Skeletal muscle tissue (tissue), 4 donors: ENCODE results near the gene ZP2. TPM values are rescaled to one million over a fixed set of nuclear protein-coding genes. Genes with fewer than 3 reads are reported as not detected.

Experiments used
- H3K27ac ChIP-seq: one replicate; pipeline ENCODE4 v1.7.0; 2013; ENCODE audit warnings: mild to moderate bottlenecking, low read depth, low read length, inconsistent platforms
- H3K27me3 ChIP-seq, 3 donors: one replicate each; pipeline ENCODE4 v1.7.0; 2013; ENCODE audit warnings: low read length in 3 of 3; ENCODE audit not compliant: control insufficient read depth in 3 of 3, insufficient read depth in 3 of 3
- H3K36me3 ChIP-seq, 3 donors: one replicate each; pipeline ENCODE4 v1.7.0; 2013; ENCODE audit warnings: low read length in 3 of 3; ENCODE audit not compliant: control insufficient read depth in 3 of 3, insufficient read depth in 3 of 3
- H3K4me1 ChIP-seq, 3 donors: one replicate each; pipeline ENCODE4 v1.7.0; 2013; ENCODE audit warnings: low read length in 3 of 3, mild to moderate bottlenecking in 3 of 3; ENCODE audit not compliant: control insufficient read depth in 3 of 3, insufficient read depth in 3 of 3
- H3K4me3 ChIP-seq, 3 donors: one replicate each; pipeline ENCODE4 v1.7.0; 2013; ENCODE audit warnings: low read length in 3 of 3
- H3K9ac ChIP-seq, 3 donors: one replicate each; pipeline ENCODE4 v1.7.0; 2013; ENCODE audit warnings: low read length in 3 of 3, mild to moderate bottlenecking in 3 of 3, moderate library complexity in 2 of 3, low read depth in 1 of 3
- H3K9me3 ChIP-seq, 3 donors: one replicate each; pipeline ENCODE4 v1.7.0; 2013; ENCODE audit warnings: low read length in 3 of 3; ENCODE audit not compliant: control insufficient read depth in 3 of 3
- total RNA-seq: library from RNA; depleted of rRNA; stranded (reverse); fragments of >200 nt; gene quantifications from one replicate; pipeline ENCODE4 v1.2.3, GENCODE V29; 2014
- donor health status: Osteomylitis.

Gene ZP2
- total RNA-seq, 1 donor from 2014 or later, result 0.52 TPM

- H3K27ac ChIP-seq, result no peak overlapping the region
- H3K9ac ChIP-seq, result no peak overlapping the region
- H3K4me3 ChIP-seq, result no peak overlapping the region
- H3K4me1 ChIP-seq, result no peaks in the 10 kb centered on the region
- H3K36me3 ChIP-seq, result no peaks in the 10 kb centered on the region
- H3K27me3 ChIP-seq, result peaks cover 0 to 5% (median 0%) of the 10 kb centered on the region in 3 donors
- no peaks in the 10 kb centered on the region for H3K9me3 ChIP-seq
Observed at GRCh38 chr16:21235199-21235585, 23.8 kb upstream of the ZP2 start.

GRCh38 chr16:21233521-21234150 lies 22.3 kb upstream of the ZP2 start, which contains the start of gene ANKS4B:
ANKS4B (plus strand) TSS chr16:21233699; CDS start chr16:21233738, 39 bp downstream.
- Histone ChIP-seq H3K4me3 (no peak within 1 kb of the TSS), H3K27ac (no peak within 1 kb of the TSS), H3K36me3 (no peaks in the 10 kb centered on the region), H3K9ac (no peak within 1 kb of the TSS), H3K27me3 (peaks cover 0 to 5% (median 0%) of the 10 kb centered on the region in 3 donors), H3K9me3 (no peaks in the 10 kb centered on the region), H3K4me1 (no peaks in the 10 kb centered on the region)

- no peak overlapping the region for H3K4me3 ChIP-seq
- H3K4me1 ChIP-seq, result no peaks in the 10 kb centered on the region
- H3K27ac ChIP-seq, result no peak overlapping the region
- H3K9me3 ChIP-seq, result no peaks in the 10 kb centered on the region
- no peak overlapping the region for H3K9ac ChIP-seq
- peaks cover 0 to 5% (median 0%) of the 10 kb centered on the region in 3 donors for H3K27me3 ChIP-seq
- no peaks in the 10 kb centered on the region for H3K36me3 ChIP-seq
Observed at GRCh38 chr16:21233045-21233520, 21.7 kb upstream of the ZP2 start.

GRCh38 chr16:21228361-21228872 lies 17.0 kb upstream of the ZP2 start:
- H3K27me3 ChIP-seq, result peaks cover 0 to 4% (median 0%) of the 10 kb centered on the region in 3 donors
- H3K4me1 ChIP-seq, result no peaks in the 10 kb centered on the region
- H3K36me3 ChIP-seq, result no peaks in the 10 kb centered on the region
- H3K27ac ChIP-seq, result no peak overlapping the region
- H3K9ac ChIP-seq, result no peak overlapping the region
- no peaks in the 10 kb centered on the region for H3K9me3 ChIP-seq
- no peak overlapping the region for H3K4me3 ChIP-seq

GRCh38 chr16:21227866-21228265 lies 16.5 kb upstream of the ZP2 start:
- no peaks in the 10 kb centered on the region for H3K4me1 ChIP-seq
- peaks cover 0 to 4% (median 3%) of the 10 kb centered on the region in 3 donors for H3K27me3 ChIP-seq
- H3K4me3 ChIP-seq, result no peak overlapping the region
- no peak overlapping the region for H3K27ac ChIP-seq
- no peak overlapping the region for H3K9ac ChIP-seq
- no peaks in the 10 kb centered on the region for H3K9me3 ChIP-seq
- H3K36me3 ChIP-seq, result no peaks in the 10 kb centered on the region

- Histone ChIP-seq H3K36me3 (no peaks in the 10 kb centered on the region), H3K27ac (no peak overlapping the region), H3K9me3 (no peaks in the 10 kb centered on the region), H3K4me3 (no peak overlapping the region), H3K27me3 (peaks cover 0 to 4% (median 4%) of the 10 kb centered on the region in 3 donors), H3K9ac (no peak overlapping the region), H3K4me1 (no peaks in the 10 kb centered on the region)
Observed at GRCh38 chr16:21226749-21227148, 15.4 kb upstream of the ZP2 start.

- H3K4me1 ChIP-seq, result no peaks in the 10 kb centered on the region
Observed at GRCh38 chr16:21224800-21225199, 13.4 kb upstream of the ZP2 start.

GRCh38 chr16:21223787-21224186 lies 12.4 kb upstream of the ZP2 start:
- Histone ChIP-seq H3K9ac (no peak overlapping the region), H3K36me3 (no peaks in the 10 kb centered on the region), H3K27me3 (peaks cover 0 to 4% (median 4%) of the 10 kb centered on the region in 3 donors), H3K27ac (no peak overlapping the region), H3K4me3 (no peak overlapping the region), H3K4me1 (no peaks in the 10 kb centered on the region), H3K9me3 (no peaks in the 10 kb centered on the region)

More at GRCh38 chr16:21224800-21225199, 13.4 kb upstream of the ZP2 start:
- Histone ChIP-seq H3K4me3 (no peak overlapping the region), H3K36me3 (no peaks in the 10 kb centered on the region), H3K9ac (no peak overlapping the region), H3K27me3 (peaks cover 0 to 4% (median 4%) of the 10 kb centered on the region in 3 donors), H3K27ac (no peak overlapping the region), H3K9me3 (no peaks in the 10 kb centered on the region)

- Histone ChIP-seq H3K9me3 (no peaks in the 10 kb centered on the region), H3K4me1 (no peaks in the 10 kb centered on the region), H3K36me3 (no peaks in the 10 kb centered on the region), H3K27ac (no peak overlapping the region), H3K27me3 (peaks cover 0 to 4% (median 4%) of the 10 kb centered on the region in 3 donors), H3K4me3 (no peak overlapping the region), H3K9ac (no peak overlapping the region)
Observed at GRCh38 chr16:21222495-21223337, 11.3 kb upstream of the ZP2 start.

GRCh38 chr16:21219551-21219950 lies 8.2 kb upstream of the ZP2 start:
- H3K4me1 ChIP-seq, result no peaks in the 10 kb centered on the region
- H3K27ac ChIP-seq, result no peak overlapping the region
- no peaks in the 10 kb centered on the region for H3K9me3 ChIP-seq
- no peaks in the 10 kb centered on the region for H3K36me3 ChIP-seq
- H3K27me3 ChIP-seq, result peaks cover 0 to 4% (median 4%) of the 10 kb centered on the region in 3 donors
- H3K9ac ChIP-seq, result no peak overlapping the region
- no peak overlapping the region for H3K4me3 ChIP-seq
